Testis (tissue), 2 donors: Measurements from ENCODE around the gene PVR.

Experiments
- POLR2A ChIP-seq: fragments of 450-650 bp; IDR thresholded peaks from one replicate; pipeline ENCODE4 v1.6.1; 2017; ENCODE audit warnings: antibody characterized with exemption, mild to moderate bottlenecking, moderate library complexity
- TF ChIP-seq, protein P1 (sequence below), 3 experiments: fragments of 450-650 bp in 2 of 3; fragments of 200-600 bp in 1 of 3; sonication (generic) in 1 of 3; IDR thresholded peaks; one replicate each; pipeline ENCODE4 v1.5.1; 2016 to 2019; ENCODE audit warnings: antibody characterized with exemption in 3 of 3, mild to moderate bottlenecking in 2 of 3, moderate library complexity in 1 of 3

- TF ChIP-seq, protein P1, sequence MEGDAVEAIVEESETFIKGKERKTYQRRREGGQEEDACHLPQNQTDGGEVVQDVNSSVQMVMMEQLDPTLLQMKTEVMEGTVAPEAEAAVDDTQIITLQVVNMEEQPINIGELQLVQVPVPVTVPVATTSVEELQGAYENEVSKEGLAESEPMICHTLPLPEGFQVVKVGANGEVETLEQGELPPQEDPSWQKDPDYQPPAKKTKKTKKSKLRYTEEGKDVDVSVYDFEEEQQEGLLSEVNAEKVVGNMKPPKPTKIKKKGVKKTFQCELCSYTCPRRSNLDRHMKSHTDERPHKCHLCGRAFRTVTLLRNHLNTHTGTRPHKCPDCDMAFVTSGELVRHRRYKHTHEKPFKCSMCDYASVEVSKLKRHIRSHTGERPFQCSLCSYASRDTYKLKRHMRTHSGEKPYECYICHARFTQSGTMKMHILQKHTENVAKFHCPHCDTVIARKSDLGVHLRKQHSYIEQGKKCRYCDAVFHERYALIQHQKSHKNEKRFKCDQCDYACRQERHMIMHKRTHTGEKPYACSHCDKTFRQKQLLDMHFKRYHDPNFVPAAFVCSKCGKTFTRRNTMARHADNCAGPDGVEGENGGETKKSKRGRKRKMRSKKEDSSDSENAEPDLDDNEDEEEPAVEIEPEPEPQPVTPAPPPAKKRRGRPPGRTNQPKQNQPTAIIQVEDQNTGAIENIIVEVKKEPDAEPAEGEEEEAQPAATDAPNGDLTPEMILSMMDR (IDR thresholded peaks at IDR 0.05) = no peak
- no peak for TF ChIP-seq POLR2A
Measured at GRCh38 chr19:44642377-44642776, 1.3 kb upstream of the PVR start.
